ENCODE measurements around the gene RPL18A. TPM values are rescaled to one million over a fixed set of nuclear protein-coding genes. Genes with fewer than 3 reads are reported as not detected.

RPL18A gene
- total RNA-seq, 1 donor from 2014 or later: 1,253 TPM

GRCh38 chr19:17909003-17909732 lies 49.5 kb downstream of the RPL18A start:
- no peak for DNase-seq (ENCODE audit: low spot score)

- DNase-seq (ENCODE audit: low spot score): no peak
These were observed 51.2 kb downstream of the RPL18A start for GRCh38 chr19:17910791-17911360.

Other genes with a start within 250 kb of the RPL18A start
- gene UNC13A, start 171.6 kb upstream of the RPL18A start, total RNA-seq: 0.78 TPM
- gene MAP1S, start 140.4 kb upstream of the RPL18A start, total RNA-seq: 92.3 TPM
- gene FCHO1, start 108.4 kb upstream of the RPL18A start, total RNA-seq: 19.8 TPM
- gene B3GNT3, start 64.8 kb upstream of the RPL18A start, total RNA-seq: 243 TPM
- gene INSL3, start 38.4 kb upstream of the RPL18A start, total RNA-seq: not detected
- 13.4 TPM for gene JAK3, start 11.9 kb upstream of the RPL18A start, total RNA-seq
- not detected for gene SLC5A5, start 12.0 kb downstream of the RPL18A start, total RNA-seq
- 68.3 TPM for gene CCDC124, start 73.1 kb downstream of the RPL18A start, total RNA-seq
- gene KCNN1, start 107.2 kb downstream of the RPL18A start, total RNA-seq: 1.6 TPM
- 53.9 TPM for gene ARRDC2, start 148.3 kb downstream of the RPL18A start, total RNA-seq
- gene IL12RB1, start 227.0 kb downstream of the RPL18A start, total RNA-seq: 3.1 TPM
- gene MAST3, start 237.9 kb downstream of the RPL18A start, total RNA-seq: 24.5 TPM

All from mucosa of gallbladder (tissue), 1 donor.